Testis (tissue), 2 donors: ENCODE data around the gene OLFML1.

ENCODE experiments used
- CTCF ChIP-seq, 3 experiments: fragments of 450-650 bp in 2 of 3; fragments of 200-600 bp in 1 of 3; sonication (generic) in 1 of 3; IDR thresholded peaks; one replicate each; pipeline ENCODE4 v1.5.1; 2016 to 2019; ENCODE audit warnings: antibody characterized with exemption in 3 of 3, mild to moderate bottlenecking in 2 of 3, moderate library complexity in 1 of 3
- POLR2A ChIP-seq: fragments of 450-650 bp; IDR thresholded peaks from one replicate; pipeline ENCODE4 v1.6.1; 2017; ENCODE audit warnings: antibody characterized with exemption, mild to moderate bottlenecking, moderate library complexity

DNA sequence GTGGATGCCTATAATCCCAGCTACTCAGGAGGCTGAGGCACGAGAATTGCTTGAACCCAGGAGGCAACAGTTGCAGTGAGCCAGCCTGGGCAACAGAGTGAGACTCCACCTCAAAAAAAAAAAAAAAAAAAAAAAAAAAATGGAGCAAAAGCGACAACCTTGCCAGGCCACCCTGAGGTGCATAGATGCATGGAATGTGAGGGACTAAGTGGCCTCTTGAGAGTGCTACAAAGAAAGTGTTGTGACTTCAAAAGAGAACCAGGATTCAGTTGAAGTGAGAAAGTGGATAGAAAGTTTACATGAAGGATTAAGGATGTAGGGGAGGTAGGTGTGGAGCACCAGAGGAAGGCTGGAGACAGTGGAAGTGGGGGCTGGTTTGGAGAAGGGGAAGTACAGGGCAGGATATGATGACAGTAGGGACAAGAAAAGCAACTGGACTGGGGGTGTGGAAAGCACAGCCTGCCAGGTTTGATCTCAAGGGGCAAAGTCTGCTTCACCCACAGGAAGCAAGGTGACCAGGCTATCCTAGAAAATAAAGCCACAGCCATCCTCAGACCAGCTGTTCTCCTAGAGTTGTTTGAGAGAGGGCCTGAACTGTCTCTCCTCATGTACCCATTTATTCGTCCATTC lies 36.0 kb upstream of the OLFML1 start:
- no peak for TF ChIP-seq CTCF (IDR thresholded peaks at IDR 0.05)
- TF ChIP-seq POLR2A: no peak
